Trophoblast cell (in vitro differentiated cells and primary cell): ENCODE results near the gene LCOR.
"Not testable (repeated sequence)": the region's sequence is repeated elsewhere in the genome, so short reads cannot be mapped to it uniquely, and the experiment has no call there.

Experiments used
- DNase-seq, 2 donors: peaks; one replicate each; pipeline ENCODE4 v3.0.0-alpha.2; 2016
- H2AFZ ChIP-seq: 2 replicates; pipeline ENCODE4 v1.6.1; 2013; ENCODE audit warnings: low read length, moderate library complexity, mild to moderate bottlenecking; ENCODE audit not compliant: insufficient read depth, poor library complexity
- H2AK5ac ChIP-seq: 2 replicates; pipeline ENCODE4 v1.6.1; 2013; ENCODE audit warnings: mild to moderate bottlenecking, low read length
- H2BK120ac ChIP-seq: 2 replicates; pipeline ENCODE4 v1.6.1; 2013; ENCODE audit warnings: low read length, mild to moderate bottlenecking, moderate library complexity; ENCODE audit not compliant: insufficient read depth, poor library complexity
- H2BK12ac ChIP-seq: 2 replicates; pipeline ENCODE4 v1.6.1; 2013; ENCODE audit warnings: mild to moderate bottlenecking, low read length, moderate library complexity
- H2BK5ac ChIP-seq: 2 replicates; pipeline ENCODE4 v1.6.1; 2013; ENCODE audit warnings: low read length, low read depth, moderate library complexity, mild to moderate bottlenecking; ENCODE audit not compliant: poor library complexity
- H3K14ac ChIP-seq: 2 replicates; pipeline ENCODE4 v1.6.1; 2013; ENCODE audit warnings: mild to moderate bottlenecking, low read length
- H3K18ac ChIP-seq: 2 replicates; pipeline ENCODE4 v1.6.1; 2013; ENCODE audit warnings: mild to moderate bottlenecking, low read length
- H3K23ac ChIP-seq: 2 replicates; pipeline ENCODE4 v1.6.1; 2013; ENCODE audit warnings: low read length
- H3K27ac ChIP-seq: 2 replicates; pipeline ENCODE4 v1.5.1; 2013; ENCODE audit warnings: low read depth, mild to moderate bottlenecking, inconsistent platforms, low read length, moderate library complexity
- H3K27me3 ChIP-seq: 2 replicates; pipeline ENCODE4 v1.6.1; 2013; ENCODE audit warnings: inconsistent platforms, mild to moderate bottlenecking, low read length, moderate library complexity; ENCODE audit not compliant: insufficient read depth
- H3K36me3 ChIP-seq, 2 experiments: 1 replicate in 1 of 2; 2 replicates in 1 of 2; pipeline ENCODE4 v1.6.1; 2013; ENCODE audit warnings: low read length in 2 of 2, mild to moderate bottlenecking in 2 of 2, moderate library complexity in 1 of 2; ENCODE audit not compliant: insufficient read depth in 2 of 2, control insufficient read depth in 1 of 2
- H3K4ac ChIP-seq: 2 replicates; pipeline ENCODE4 v1.6.1; 2013; ENCODE audit warnings: low read depth, mild to moderate bottlenecking, low read length, moderate library complexity
- H3K4me1 ChIP-seq, 2 experiments: 1 replicate in 1 of 2; 2 replicates in 1 of 2; pipeline ENCODE4 v1.6.1; 2013; ENCODE audit warnings: low read length in 2 of 2, mild to moderate bottlenecking in 2 of 2, moderate library complexity in 1 of 2; ENCODE audit not compliant: insufficient read depth in 2 of 2, control insufficient read depth in 1 of 2
- H3K4me2 ChIP-seq: 2 replicates; pipeline ENCODE4 v1.6.1; 2013; ENCODE audit warnings: inconsistent platforms, mild to moderate bottlenecking, low read length, moderate library complexity
- H3K4me3 ChIP-seq: 2 replicates; pipeline ENCODE4 v1.5.1; 2013; ENCODE audit warnings: mild to moderate bottlenecking, low read depth, low read length, inconsistent platforms
- H3K79me1 ChIP-seq: one replicate; pipeline ENCODE4 v1.6.1; 2013; ENCODE audit warnings: low read length
- H3K79me2 ChIP-seq: 2 replicates; pipeline ENCODE4 v1.6.1; 2013; ENCODE audit warnings: low read length, mild to moderate bottlenecking; ENCODE audit not compliant: control insufficient read depth, insufficient read depth, poor library complexity
- H3K9ac ChIP-seq: 2 replicates; pipeline ENCODE4 v1.6.1; 2013; ENCODE audit warnings: mild to moderate bottlenecking, low read length
- H3K9me3 ChIP-seq: 2 replicates; pipeline ENCODE4 v1.6.1; 2013; ENCODE audit warnings: low read depth, mild to moderate bottlenecking, control low read depth, inconsistent platforms, low read length; ENCODE audit not compliant: insufficient read depth
- H4K12ac ChIP-seq: 2 replicates; pipeline ENCODE4 v1.6.1; 2013; ENCODE audit warnings: low read depth, mild to moderate bottlenecking, low read length, moderate library complexity
- H4K8ac ChIP-seq: 2 replicates; pipeline ENCODE4 v1.6.1; 2013; ENCODE audit warnings: low read depth, mild to moderate bottlenecking, low read length, moderate library complexity
- H4K91ac ChIP-seq: one replicate; pipeline ENCODE4 v1.6.1; 2013; ENCODE audit warnings: low read depth, mild to moderate bottlenecking, low read length, moderate library complexity
- WGBS: extraction: QIAGEN DNeasy Blood & Tissue Kit; methylation state at CpG from one replicate; pipeline ENCODE4 v1.1.7; 2013; ENCODE audit warnings: missing lambda C conversion rate; ENCODE audit not compliant: insufficient read length, insufficient coverage; ENCODE audit errors: extremely low coverage; 5-methylcytosine and 5-hydroxymethylcytosine counted together

LCOR gene

DNA sequence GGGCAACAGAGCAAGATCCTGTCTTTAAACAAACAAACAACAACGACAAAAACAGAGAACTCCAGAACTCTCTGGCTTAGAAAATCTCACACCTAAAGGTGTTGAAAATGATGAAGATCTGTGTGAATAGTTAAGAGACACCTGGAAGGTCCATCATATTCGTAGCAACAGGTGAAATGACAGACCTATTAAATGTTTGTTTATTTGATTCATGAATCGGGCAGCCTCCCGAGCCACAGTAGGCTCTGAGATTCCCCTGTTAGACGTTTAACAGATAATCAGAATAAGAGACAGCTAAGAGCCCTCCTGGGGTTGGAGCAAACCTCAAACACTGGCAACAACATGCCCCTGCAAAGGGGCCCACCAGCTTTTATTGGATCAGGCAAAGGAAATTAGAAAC lies 103.7 kb downstream of the LCOR start:
- Histone ChIP-seq H3K4me2 (no peak overlapping the region), H2BK5ac (no peak overlapping the region), H3K4ac (no peak overlapping the region), H3K27me3 (no peaks in the 10 kb centered on the region), H3K36me3 (peaks cover 1 to 4% of the 10 kb centered on the region in 2 experiments), H4K91ac (no peak overlapping the region), H3K9me3 (no peaks in the 10 kb centered on the region), H3K4me1 (no peaks in the 10 kb centered on the region), H3K27ac (no peak overlapping the region), H3K79me1 (no peaks in the 10 kb centered on the region), H4K8ac (no peak overlapping the region), H3K9ac (no peak overlapping the region), H2BK12ac (no peak overlapping the region), H3K23ac (no peak overlapping the region), H3K14ac (no peak overlapping the region), H3K4me3 (no peak overlapping the region), H4K12ac (no peak overlapping the region), H2BK120ac (no peak overlapping the region), H3K18ac (no peak overlapping the region), H2AFZ (no peak overlapping the region), H3K79me2 (no peaks in the 10 kb centered on the region), H2AK5ac (no peak overlapping the region)
- no CpG with 5 or more reads among the region's 5 CpGs for WGBS
- DNase-seq, result no peak

DNA sequence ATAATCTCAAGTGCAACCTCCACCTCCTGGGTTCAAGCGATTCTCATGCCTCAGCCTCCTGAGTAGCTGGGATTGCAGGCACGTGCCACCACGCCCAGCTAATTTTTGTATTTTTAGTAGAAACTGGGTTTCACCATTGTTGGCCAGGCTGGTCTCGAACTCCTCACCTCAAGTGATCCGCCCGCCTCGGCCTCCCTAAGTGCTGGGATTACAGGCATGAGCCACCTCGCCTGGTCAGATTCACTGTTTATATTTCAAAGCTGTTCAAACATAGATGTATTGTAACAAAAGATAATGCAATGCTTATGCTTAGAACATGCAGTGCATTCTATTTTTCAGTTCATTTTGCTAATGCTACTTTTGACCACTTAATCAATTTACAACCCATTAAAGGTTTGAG lies 111.1 kb downstream of the LCOR start:
- not testable (repeated sequence) for H3K14ac ChIP-seq, H2BK120ac ChIP-seq, H4K91ac ChIP-seq, DNase-seq, H2BK5ac ChIP-seq, H3K4me2 ChIP-seq, H3K27me3 ChIP-seq, H3K9ac ChIP-seq, H2AFZ ChIP-seq, H3K36me3 ChIP-seq, H2BK12ac ChIP-seq, H3K9me3 ChIP-seq, H4K12ac ChIP-seq, H2AK5ac ChIP-seq, H3K27ac ChIP-seq, H3K23ac ChIP-seq, H3K4me3 ChIP-seq, H3K79me1 ChIP-seq, H3K4ac ChIP-seq, H3K79me2 ChIP-seq, H3K4me1 ChIP-seq, H4K8ac ChIP-seq, H3K18ac ChIP-seq
- WGBS, result no CpG with 5 or more reads among the region's 8 CpGs

- Histone ChIP-seq H2AK5ac (no peak overlapping the region), H3K9me3 (no peaks in the 10 kb centered on the region), H4K8ac (no peak overlapping the region), H3K18ac (no peak overlapping the region), H4K12ac (no peak overlapping the region), H3K23ac (no peak overlapping the region), H4K91ac (no peak overlapping the region), H3K27me3 (no peaks in the 10 kb centered on the region), H3K79me1 (no peaks in the 10 kb centered on the region), H3K4me3 (no peak overlapping the region), H3K4me2 (no peak overlapping the region), H3K79me2 (no peaks in the 10 kb centered on the region), H2BK120ac (no peak overlapping the region), H3K27ac (no peak overlapping the region), H3K36me3 (peaks cover 2% of the 10 kb centered on the region in 2 experiments), H3K4me1 (no peaks in the 10 kb centered on the region), H3K4ac (no peak overlapping the region), H2BK12ac (no peak overlapping the region), H2AFZ (no peak overlapping the region), H2BK5ac (no peak overlapping the region), H3K14ac (no peak overlapping the region), H3K9ac (no peak overlapping the region)
- WGBS, result no CpG with 5 or more reads among the region's 5 CpGs
- no peak for DNase-seq
Measured at GRCh38 chr10:96947036-96947435, 114.9 kb downstream of the LCOR start.

- H2BK12ac ChIP-seq, result no peak overlapping the region
- no peak overlapping the region for H3K18ac ChIP-seq
- H3K4me1 ChIP-seq, result no peaks in the 10 kb centered on the region
- H2AK5ac ChIP-seq, result no peak overlapping the region
- no peak overlapping the region for H3K4me2 ChIP-seq
- H2AFZ ChIP-seq, result no peak overlapping the region
- H3K79me2 ChIP-seq, result no peaks in the 10 kb centered on the region
- no peak overlapping the region for H3K4ac ChIP-seq
- no peak overlapping the region for H4K91ac ChIP-seq
- no peak overlapping the region for H3K4me3 ChIP-seq
- no peak overlapping the region for H3K9ac ChIP-seq
- H3K27ac ChIP-seq, result no peak overlapping the region
- no peak overlapping the region for H4K8ac ChIP-seq
- no peak overlapping the region for H2BK120ac ChIP-seq
- H3K79me1 ChIP-seq, result no peaks in the 10 kb centered on the region
- H2BK5ac ChIP-seq, result no peak overlapping the region
- DNase-seq, result no peak
- no peaks in the 10 kb centered on the region for H3K9me3 ChIP-seq
- peaks cover 4 to 5% of the 10 kb centered on the region in 2 experiments for H3K36me3 ChIP-seq
- no peak overlapping the region for H3K23ac ChIP-seq
- no peak overlapping the region for H3K14ac ChIP-seq
- no peaks in the 10 kb centered on the region for H3K27me3 ChIP-seq
- H4K12ac ChIP-seq, result no peak overlapping the region
- no CpG with 5 or more reads among the region's 5 CpGs for WGBS
Measured at GRCh38 chr10:96949039-96949683, 117.1 kb downstream of the LCOR start.
